ENCODE results near the gene DPP8. TPM values are rescaled to one million over a fixed set of nuclear protein-coding genes. Genes with fewer than 3 reads are reported as not detected.
"Not testable (repeated sequence)": the region's sequence is repeated elsewhere in the genome, so short reads cannot be mapped to it uniquely, and the experiment has no call there.

DPP8 gene
- total RNA-seq, 2 donors from 2014 or later: 46.4 to 48.5 TPM

DNA sequence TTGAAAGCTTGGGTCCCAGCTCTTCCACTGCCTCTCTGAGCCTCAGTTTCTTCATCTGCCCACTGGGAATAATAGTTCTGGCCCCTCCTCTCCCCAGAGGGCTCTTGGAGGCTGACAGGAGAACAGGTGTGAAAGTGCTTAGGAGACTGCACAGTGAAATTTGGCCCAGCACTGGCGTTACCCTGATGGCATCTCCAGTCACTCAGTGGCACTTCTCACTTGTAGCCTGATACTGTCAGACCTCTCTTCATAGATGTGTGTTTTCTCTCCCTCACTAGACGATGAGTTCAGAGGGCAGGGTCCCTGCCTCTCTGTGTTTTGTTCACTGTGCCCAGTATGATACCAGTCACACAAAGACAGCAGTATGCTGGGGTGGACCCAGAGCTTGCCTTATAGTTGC is 117.5 kb downstream of the DPP8 start:
- Mint-ChIP-seq H3K27me3 (peaks cover 22 to 26% of the 10 kb centered on the region in 2 donors), H3K4me3 (no peak overlapping the region), H3K36me3 (no peaks in the 10 kb centered on the region), H3K4me1 (ENCODE audit: low read depth in 2 of 2) (no peaks in the 10 kb centered on the region), H3K9me3 (no peaks in the 10 kb centered on the region), H3K27ac (no peak overlapping the region)
- DNase-seq (ENCODE audit: low spot score): no peak
- no peak for ATAC-seq

DNA sequence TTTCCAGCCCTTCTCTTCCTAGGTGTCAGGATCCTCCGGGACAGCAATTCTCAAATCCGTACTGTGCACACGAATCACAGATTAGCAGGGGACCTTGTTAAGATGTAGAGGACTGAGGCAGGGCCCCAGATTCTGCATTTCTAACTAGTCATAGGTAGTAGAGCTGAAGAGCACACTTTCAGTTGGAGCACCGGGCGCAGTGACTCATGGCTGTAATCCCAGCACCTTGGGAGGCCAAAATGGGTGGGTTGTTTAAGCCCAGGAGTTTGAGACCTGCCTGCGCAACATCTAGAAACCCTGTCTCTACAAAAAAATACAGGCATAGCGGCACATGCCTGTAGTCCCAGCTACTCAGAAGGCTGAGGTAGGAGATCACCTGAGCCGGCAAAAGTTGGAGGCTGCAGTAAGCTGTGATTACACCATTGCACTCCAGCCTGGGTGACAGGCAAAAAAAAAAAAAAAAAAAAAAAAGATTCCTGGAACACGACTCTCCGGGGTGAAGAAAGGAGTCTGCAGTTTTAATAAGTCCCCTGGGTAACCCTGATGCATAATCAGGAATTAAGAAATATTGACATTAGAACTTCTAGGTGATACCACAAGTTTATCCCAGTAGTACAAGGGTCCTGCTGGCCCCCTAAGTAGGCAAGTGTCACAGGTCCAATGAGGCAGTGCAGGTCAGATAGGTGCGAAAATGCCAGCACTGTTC is 118.3 kb downstream of the DPP8 start:
- no peaks in the 10 kb centered on the region for H3K36me3 Mint-ChIP-seq
- ATAC-seq (no peak), DNase-seq (ENCODE audit: low spot score) (no peak)
- H3K4me1 Mint-ChIP-seq (ENCODE audit: low read depth in 2 of 2): no peaks in the 10 kb centered on the region
- H3K4me3 Mint-ChIP-seq: no peak overlapping the region
- no peaks in the 10 kb centered on the region for H3K9me3 Mint-ChIP-seq
- H3K27me3 Mint-ChIP-seq: peaks cover 27 to 30% of the 10 kb centered on the region in 2 donors
- no peak overlapping the region for H3K27ac Mint-ChIP-seq

DNA sequence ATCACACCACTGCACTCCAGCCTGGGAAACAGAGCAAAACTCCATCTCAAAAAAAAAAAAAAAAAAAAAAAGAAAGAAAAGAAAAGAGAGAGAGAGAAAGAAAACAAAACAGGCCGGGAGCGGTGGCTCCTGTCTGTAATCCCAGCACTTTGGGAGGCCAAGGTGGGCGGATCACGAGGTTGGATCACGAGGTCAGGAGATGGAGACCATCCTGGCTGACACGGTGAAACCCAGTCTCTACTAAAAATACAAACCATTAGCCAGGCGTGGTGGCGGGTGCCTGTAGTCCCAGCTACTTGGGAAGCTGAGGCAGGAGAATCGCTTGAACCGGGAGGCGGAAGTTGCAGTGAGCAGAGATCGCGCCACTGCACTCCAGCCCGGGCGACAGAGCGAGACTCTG is 119.0 kb downstream of the DPP8 start:
- H3K27ac Mint-ChIP-seq; H3K9me3 Mint-ChIP-seq; DNase-seq (ENCODE audit: low spot score); H3K36me3 Mint-ChIP-seq; H3K4me1 Mint-ChIP-seq (ENCODE audit: low read depth in 2 of 2); H3K4me3 Mint-ChIP-seq; ATAC-seq: not testable (repeated sequence)
- peaks cover 32 to 37% of the 10 kb centered on the region in 2 donors for H3K27me3 Mint-ChIP-seq

DNA sequence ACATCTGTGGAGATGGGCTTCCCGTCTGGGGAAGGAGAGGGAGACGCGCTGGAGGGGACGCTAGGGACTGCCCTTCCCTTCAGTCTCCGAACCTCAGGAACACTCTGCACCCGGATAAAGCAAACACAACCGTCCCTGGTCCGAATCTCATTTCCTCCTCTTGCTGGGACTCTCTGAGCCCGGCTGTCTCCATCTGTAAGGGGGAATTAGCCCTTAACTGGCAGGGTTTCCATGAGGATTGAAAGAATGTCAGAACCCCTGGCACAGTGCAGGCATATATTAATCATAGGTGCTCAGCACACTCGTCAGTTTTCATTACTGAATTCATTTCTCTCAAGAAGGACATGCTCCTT is 120.5 kb downstream of the DPP8 start:
- H3K27ac Mint-ChIP-seq: no peak overlapping the region
- ATAC-seq (no peak), DNase-seq (ENCODE audit: low spot score) (no peak)
- H3K4me3 Mint-ChIP-seq: no peak overlapping the region
- no peaks in the 10 kb centered on the region for H3K9me3 Mint-ChIP-seq
- H3K36me3 Mint-ChIP-seq: no peaks in the 10 kb centered on the region
- H3K4me1 Mint-ChIP-seq (ENCODE audit: low read depth in 2 of 2): no peaks in the 10 kb centered on the region
- H3K27me3 Mint-ChIP-seq: peaks cover 41 to 43% of the 10 kb centered on the region in 2 donors

DNA sequence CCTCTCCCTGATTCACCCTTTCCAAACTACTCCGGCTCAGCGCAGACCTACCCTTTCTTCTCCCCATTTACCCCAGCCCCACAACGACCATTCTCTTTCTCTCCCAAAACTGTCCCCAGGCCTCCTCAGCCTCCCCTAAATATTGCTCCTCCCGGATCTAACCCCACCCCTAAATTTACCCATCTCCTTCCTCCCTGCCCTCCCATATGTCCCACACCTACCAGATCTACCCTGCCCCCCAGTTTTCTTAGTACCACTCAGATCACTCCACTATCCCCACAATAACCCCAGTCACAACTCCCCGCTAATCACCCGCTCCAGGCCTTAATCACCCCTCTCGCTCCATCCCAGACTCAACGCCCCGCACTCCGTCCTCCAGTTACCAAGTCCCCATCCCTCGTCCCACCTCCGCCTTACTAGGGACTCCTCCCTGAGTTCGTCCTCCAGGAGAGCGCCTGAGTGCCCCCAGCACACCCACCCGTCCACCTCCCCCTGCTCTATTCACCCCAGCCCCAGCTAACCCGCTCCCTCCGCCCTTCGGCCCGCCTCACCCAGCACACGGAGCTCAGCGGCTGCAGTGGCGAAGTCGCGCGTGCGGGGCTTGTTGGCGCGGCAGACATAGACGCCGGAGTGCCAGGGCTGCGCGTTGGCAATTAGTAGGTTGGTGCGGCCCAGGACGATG is 121.1 kb downstream of the DPP8 start:
- DNase-seq (ENCODE audit: low spot score) (no peak), ATAC-seq (no peak)
- no peak overlapping the region for H3K27ac Mint-ChIP-seq
- no peak overlapping the region for H3K4me3 Mint-ChIP-seq
- H3K9me3 Mint-ChIP-seq: no peaks in the 10 kb centered on the region
- H3K4me1 Mint-ChIP-seq (ENCODE audit: low read depth in 2 of 2): no peaks in the 10 kb centered on the region
- no peaks in the 10 kb centered on the region for H3K36me3 Mint-ChIP-seq
- H3K27me3 Mint-ChIP-seq: peaks cover 41 to 44% of the 10 kb centered on the region in 2 donors

DNA sequence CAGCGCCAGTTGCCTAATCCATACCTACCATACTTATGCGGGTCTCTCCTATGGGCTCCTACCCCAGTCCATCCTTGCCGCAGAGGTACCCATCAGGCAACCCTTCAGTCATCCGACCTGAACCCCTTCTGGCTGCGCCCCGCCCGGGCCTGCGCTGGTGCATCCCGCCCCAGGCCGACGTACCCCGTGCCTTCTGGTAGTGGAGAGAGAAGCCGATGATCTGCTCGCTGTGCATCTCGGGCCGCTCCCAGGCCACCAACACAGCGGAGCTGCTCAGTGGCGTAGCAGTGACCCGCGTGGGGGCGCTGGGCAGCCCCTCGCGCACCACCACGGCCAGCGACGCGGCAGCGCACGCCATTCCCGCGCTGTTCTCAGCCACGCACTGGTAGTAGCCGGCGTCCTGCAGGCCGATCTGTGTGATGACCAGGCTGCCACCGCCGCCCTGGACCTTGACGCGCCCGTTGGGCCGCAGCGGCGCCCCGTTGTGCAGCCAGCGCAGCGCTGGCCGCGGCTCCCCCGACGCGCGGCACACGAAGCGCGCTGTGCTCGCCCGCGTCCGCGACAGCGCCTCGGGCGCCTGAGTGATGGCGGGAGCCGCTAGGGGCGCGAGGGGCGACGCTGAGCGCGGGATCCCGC is 121.8 kb downstream of the DPP8 start:
- ATAC-seq (no peak), DNase-seq (ENCODE audit: low spot score) (no peak)
- no peaks in the 10 kb centered on the region for H3K4me1 Mint-ChIP-seq (ENCODE audit: low read depth in 2 of 2)
- H3K27me3 Mint-ChIP-seq: peaks cover 37 to 44% of the 10 kb centered on the region in 2 donors
- H3K27ac Mint-ChIP-seq: no peak overlapping the region
- H3K4me3 Mint-ChIP-seq: no peak overlapping the region
- no peaks in the 10 kb centered on the region for H3K36me3 Mint-ChIP-seq
- H3K9me3 Mint-ChIP-seq: no peaks in the 10 kb centered on the region

DNA sequence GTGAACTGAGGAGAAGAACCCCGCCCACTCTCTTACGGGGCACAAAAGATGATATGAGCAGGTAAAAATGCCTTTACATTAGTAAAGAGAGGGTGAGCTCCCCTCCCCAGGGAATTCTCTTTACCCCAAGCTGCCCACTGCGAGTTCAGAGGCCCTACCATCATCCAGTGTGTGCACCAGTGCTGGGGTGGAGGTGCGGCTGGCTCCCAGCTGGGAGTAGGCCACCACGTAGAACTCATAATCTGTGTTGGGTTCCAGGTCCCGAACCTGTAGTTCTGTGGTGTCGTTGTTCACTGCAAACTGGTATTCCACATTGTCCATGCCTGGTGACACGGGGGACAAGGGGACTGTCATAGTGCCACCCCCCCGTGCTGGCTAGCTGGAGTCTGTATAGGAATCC is 122.6 kb downstream of the DPP8 start:
- ATAC-seq (no peak), DNase-seq (ENCODE audit: low spot score) (no peak)
- Mint-ChIP-seq H3K27ac (no peak overlapping the region), H3K36me3 (no peaks in the 10 kb centered on the region), H3K27me3 (peaks cover 37 to 44% of the 10 kb centered on the region in 2 donors), H3K4me1 (ENCODE audit: low read depth in 2 of 2) (no peaks in the 10 kb centered on the region), H3K4me3 (no peak overlapping the region), H3K9me3 (no peaks in the 10 kb centered on the region)

DNA sequence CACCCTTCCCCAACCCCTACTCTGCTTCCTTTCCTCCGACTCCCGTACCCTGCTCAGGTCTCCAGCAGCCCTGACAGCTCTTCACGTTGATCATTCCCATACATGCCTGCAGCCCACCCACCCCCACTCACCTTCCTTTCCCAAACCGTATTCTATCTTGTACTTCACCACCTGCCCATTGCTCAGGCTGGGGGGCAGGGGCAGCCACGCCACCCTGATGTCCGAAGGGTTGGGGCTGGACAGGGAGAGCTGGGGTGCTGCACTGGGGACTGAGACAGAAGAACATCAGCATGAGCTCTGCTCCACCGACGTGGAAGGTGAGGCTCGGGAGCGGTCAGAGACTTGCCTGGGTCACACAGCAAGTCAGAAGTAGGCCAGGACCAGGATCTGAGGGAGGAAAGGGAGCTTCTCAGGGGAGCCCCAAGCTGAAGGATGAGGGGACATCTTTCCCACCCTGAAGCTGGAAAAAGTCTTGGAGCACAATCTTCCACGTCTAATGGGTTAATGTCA is 123.2 kb downstream of the DPP8 start:
- DNase-seq (ENCODE audit: low spot score): no peak
- Mint-ChIP-seq H3K36me3 (no peaks in the 10 kb centered on the region), H3K4me1 (ENCODE audit: low read depth in 2 of 2) (no peaks in the 10 kb centered on the region), H3K4me3 (no peak overlapping the region), H3K27me3 (peaks cover 38 to 44% of the 10 kb centered on the region in 2 donors), H3K27ac (no peak overlapping the region), H3K9me3 (no peaks in the 10 kb centered on the region)
- no peak for ATAC-seq

DNA sequence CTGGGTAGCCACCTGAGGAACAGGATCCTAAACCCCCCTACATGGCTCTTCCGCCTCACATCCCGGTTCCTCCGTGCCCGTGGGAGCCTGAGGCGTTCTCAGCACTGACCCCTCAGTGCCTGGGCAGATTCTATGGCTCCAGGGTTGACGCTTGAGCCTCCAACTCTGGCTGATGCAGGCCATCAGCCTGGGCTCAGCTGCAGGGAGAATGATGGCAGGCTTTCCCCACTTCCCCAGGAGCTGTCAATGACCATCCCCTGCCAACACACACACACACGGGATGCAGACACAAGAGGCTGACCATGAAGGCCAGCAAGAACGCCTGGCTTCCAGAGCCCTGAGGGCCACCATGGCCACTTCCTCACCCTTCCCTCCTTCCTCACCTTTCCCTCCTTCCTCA is 123.9 kb downstream of the DPP8 start:
- Mint-ChIP-seq H3K9me3 (no peaks in the 10 kb centered on the region), H3K27me3 (peaks cover 34 to 44% of the 10 kb centered on the region in 2 donors), H3K4me1 (ENCODE audit: low read depth in 2 of 2) (no peaks in the 10 kb centered on the region), H3K27ac (no peak overlapping the region), H3K4me3 (no peak overlapping the region), H3K36me3 (no peaks in the 10 kb centered on the region)
- ATAC-seq (no peak), DNase-seq (ENCODE audit: low spot score) (no peak)

DNA sequence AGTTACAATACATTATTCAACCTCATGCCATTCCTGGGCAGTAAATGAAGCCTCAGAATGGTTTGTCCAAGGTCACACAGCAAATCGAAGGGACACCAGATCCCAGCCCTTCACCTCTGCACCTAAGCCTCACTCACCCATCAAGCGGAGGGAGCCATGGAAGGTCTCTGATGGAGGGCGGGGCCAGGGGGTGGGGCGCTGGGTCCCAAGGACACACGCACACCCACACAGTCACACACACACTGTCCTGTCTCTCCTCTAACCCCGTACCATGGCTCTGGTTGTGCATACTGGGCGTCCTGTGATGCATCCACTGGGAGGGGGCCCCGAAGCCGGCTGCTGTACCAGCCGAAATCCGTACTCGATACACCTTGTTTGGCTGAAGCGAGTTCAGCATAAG is 124.4 kb downstream of the DPP8 start:
- H3K4me3 Mint-ChIP-seq: no peak overlapping the region
- no peaks in the 10 kb centered on the region for H3K9me3 Mint-ChIP-seq
- no peak overlapping the region for H3K27ac Mint-ChIP-seq
- peaks cover 34 to 44% of the 10 kb centered on the region in 2 donors for H3K27me3 Mint-ChIP-seq
- H3K36me3 Mint-ChIP-seq: no peaks in the 10 kb centered on the region
- ATAC-seq (no peak), DNase-seq (ENCODE audit: low spot score) (no peak)
- no peaks in the 10 kb centered on the region for H3K4me1 Mint-ChIP-seq (ENCODE audit: low read depth in 2 of 2)

Other genes with a start within 250 kb of the DPP8 start
- 10 to 100 TPM in 1 of 2 donors, 1 to 10 TPM in 1; 8.5 to 12.0 TPM for gene PARP16, start 230.8 kb downstream of the DPP8 start, total RNA-seq
- gene RNU5A-1, start 221.6 kb downstream of the DPP8 start, total RNA-seq: not detected
- not detected for gene RNU5B-1, start 213.0 kb downstream of the DPP8 start, total RNA-seq
- not detected for gene IGDCC3, start 139.7 kb downstream of the DPP8 start, total RNA-seq
- gene IGDCC4, start 94.7 kb downstream of the DPP8 start, total RNA-seq: under 1 TPM; 0.07 to 0.20 TPM
- 10 to 100 TPM; 39.3 to 49.6 TPM for gene HACD3, start 12.8 kb upstream of the DPP8 start, total RNA-seq
- gene INTS14, start 93.4 kb upstream of the DPP8 start, total RNA-seq: 10 to 100 TPM; 51.1 to 51.3 TPM
- gene SLC24A1, start 104.2 kb upstream of the DPP8 start, total RNA-seq: 1 to 10 TPM; 2.9 to 6.6 TPM